Fibroblast of lung (primary cell): ENCODE measurements around the gene WFIKKN1.

Source experiments
- EZH2 ChIP-seq: IDR thresholded peaks from 2 replicates; pipeline ENCODE4 v1.5.1; 2012; ENCODE audit warnings: low read length, control low read depth, mild to moderate bottlenecking; ENCODE audit errors: missing control alignments
- TF ChIP-seq, protein P1 (sequence below), 2 donors: IDR thresholded peaks in 1 of 2; conservative IDR thresholded peaks in 1 of 2; 1 replicate in 1 of 2; 2 replicates in 1 of 2; pipeline ENCODE4 v1.5.1; 2011 to 2012; ENCODE audit warnings: low read length in 2 of 2, control low read depth in 1 of 2, inconsistent platforms in 1 of 2, low read depth in 1 of 2, mild to moderate bottlenecking in 1 of 2

GRCh38 chr16:662095-662494 is 31.3 kb downstream of the WFIKKN1 start:
- TF ChIP-seq, protein P1, sequence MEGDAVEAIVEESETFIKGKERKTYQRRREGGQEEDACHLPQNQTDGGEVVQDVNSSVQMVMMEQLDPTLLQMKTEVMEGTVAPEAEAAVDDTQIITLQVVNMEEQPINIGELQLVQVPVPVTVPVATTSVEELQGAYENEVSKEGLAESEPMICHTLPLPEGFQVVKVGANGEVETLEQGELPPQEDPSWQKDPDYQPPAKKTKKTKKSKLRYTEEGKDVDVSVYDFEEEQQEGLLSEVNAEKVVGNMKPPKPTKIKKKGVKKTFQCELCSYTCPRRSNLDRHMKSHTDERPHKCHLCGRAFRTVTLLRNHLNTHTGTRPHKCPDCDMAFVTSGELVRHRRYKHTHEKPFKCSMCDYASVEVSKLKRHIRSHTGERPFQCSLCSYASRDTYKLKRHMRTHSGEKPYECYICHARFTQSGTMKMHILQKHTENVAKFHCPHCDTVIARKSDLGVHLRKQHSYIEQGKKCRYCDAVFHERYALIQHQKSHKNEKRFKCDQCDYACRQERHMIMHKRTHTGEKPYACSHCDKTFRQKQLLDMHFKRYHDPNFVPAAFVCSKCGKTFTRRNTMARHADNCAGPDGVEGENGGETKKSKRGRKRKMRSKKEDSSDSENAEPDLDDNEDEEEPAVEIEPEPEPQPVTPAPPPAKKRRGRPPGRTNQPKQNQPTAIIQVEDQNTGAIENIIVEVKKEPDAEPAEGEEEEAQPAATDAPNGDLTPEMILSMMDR (conservative IDR thresholded peaks at IDR 0.05 in 1 of 2, IDR thresholded peaks at IDR 0.05 in 1 of 2; ENCODE audit: low read depth in 1 of 2, low read length in 2 of 2) = no peak
- no peak for TF ChIP-seq EZH2
